Measurements from ENCODE around the gene CLEC5A. TPM values are rescaled to one million over a fixed set of nuclear protein-coding genes. Genes with fewer than 3 reads are reported as not detected.

Gene CLEC5A
- total and polyA plus RNA-seq, 2 of the 8 experiments (the other 6 are each of a cell fraction or from before 2014, with no cell fraction given), result not detected

- Histone ChIP-seq H3K23ac (ENCODE audit: insufficient read length) (no peak overlapping the region), H3K14ac (ENCODE audit: insufficient read length) (no peak overlapping the region), H2BK15ac (ENCODE audit: low read length) (no peak overlapping the region), H2BK5ac (ENCODE audit: low read depth, low read length) (no peak overlapping the region), H4K5ac (ENCODE audit: insufficient read length, low read depth, low read length) (no peak overlapping the region), H4K8ac (ENCODE audit: extremely low read depth, insufficient read depth, low read length) (no peak overlapping the region), H3K4me2 (ENCODE audit: insufficient read depth in 1 of 2, low read depth in 2 of 2, low read length in 2 of 2) (no peak overlapping the region), H3K79me1 (ENCODE audit: low read depth, low read length) (no peaks in the 10 kb centered on the region), H2BK12ac (ENCODE audit: low read depth, low read length) (no peak overlapping the region), H2BK120ac (replicated peaks; ENCODE audit: low read depth, low read length) (no peak overlapping the region), H2BK20ac (ENCODE audit: low read length) (no peak overlapping the region), H3K79me2 (ENCODE audit: control insufficient read depth in 1 of 2, insufficient read depth in 2 of 2, low read length in 2 of 2) (no peaks in the 10 kb centered on the region), H3K4me3 (ENCODE audit: extremely low read depth in 1 of 4, insufficient read depth in 2 of 4, low read depth in 3 of 4, low read length in 4 of 4) (no peak overlapping the region), H4K91ac (replicated peaks; ENCODE audit: insufficient read length, low read length) (no peak overlapping the region), H3K27ac (ENCODE audit: low read depth, low read length) (no peak overlapping the region), H3K9ac (replicated peaks in 1 of 4; ENCODE audit: extremely low read depth in 1 of 4, low read depth in 3 of 4, low read length in 3 of 4) (no peak overlapping the region), H3K36me3 (ENCODE audit: control insufficient read depth in 2 of 4, insufficient read depth in 4 of 4, low read length in 3 of 4) (no peaks in the 10 kb centered on the region), H3K18ac (ENCODE audit: extremely low read depth, low read length) (no peak overlapping the region), H3K27me3 (replicated peaks in 1 of 4; ENCODE audit: control insufficient read depth in 3 of 4, extremely low read depth in 1 of 4, insufficient read depth in 3 of 4, low read length in 3 of 4) (no peaks in the 10 kb centered on the region), H3K9me3 (ENCODE audit: insufficient read depth in 2 of 2, low read depth in 1 of 2, low read length in 1 of 2) (no peaks in the 10 kb centered on the region), H3K56ac (replicated peaks; ENCODE audit: insufficient read length, low read depth, low read length) (no peak overlapping the region), H2AFZ (ENCODE audit: low read length) (no peak overlapping the region), H4K20me1 (replicated peaks in 1 of 2; ENCODE audit: control insufficient read depth in 1 of 2, insufficient read depth in 2 of 2, low read length in 2 of 2) (no peaks in the 10 kb centered on the region), H3K23me2 (ENCODE audit: low read depth, low read length) (no peaks in the 10 kb centered on the region), H3K4ac (replicated peaks; ENCODE audit: insufficient read length, low read depth, low read length) (no peak overlapping the region), H3K4me1 (replicated peaks in 1 of 4; ENCODE audit: control insufficient read depth in 3 of 4, insufficient read depth in 4 of 4, low read length in 3 of 4) (no peaks in the 10 kb centered on the region), H2AK5ac (ENCODE audit: low read depth, low read length) (no peak overlapping the region)
- FAIRE-seq, result no peak
- POLR2A ChIA-PET (ENCODE audit: partially characterized antibody), result no interaction called here
- CTCF ChIA-PET (ENCODE audit: partially characterized antibody), result no interaction called here
- no peak for DNase-seq (ENCODE audit: low read depth in 1 of 2, low spot score in 2 of 2)
- 92% methylated on average over 5 of the region's 5 CpGs; no CpG with 5 or more reads in 1 of the 2 experiments for WGBS, 2 experiments (ENCODE audit: extremely low coverage in 1 of 2, insufficient coverage in 1 of 2, insufficient read length in 1 of 2, insufficient replicate concordance in 2 of 2, low coverage in 1 of 2, low lambda C conversion rate in 2 of 2, missing lambda C conversion rate in 1 of 2)
- TF ChIP-seq RFX5 (IDR thresholded peaks at IDR 0.05; ENCODE audit: borderline replicate concordance, low read depth, low read length), result no peak
- no peak for TF ChIP-seq RXRA (IDR thresholded peaks at IDR 0.05; ENCODE audit: insufficient read depth, low read depth, low read length)
- TF ChIP-seq FOSL1 (IDR thresholded peaks at IDR 0.05; ENCODE audit: insufficient read depth, low read depth, low read length), result no peak
- no peak for TF ChIP-seq BCL11A (IDR thresholded peaks at IDR 0.05; ENCODE audit: low read depth in 2 of 2, low read length in 2 of 2)
- no peak for TF ChIP-seq EGR1 (IDR thresholded peaks at IDR 0.05; ENCODE audit: borderline replicate concordance, low read depth, low read length)
- TF ChIP-seq, protein P1, sequence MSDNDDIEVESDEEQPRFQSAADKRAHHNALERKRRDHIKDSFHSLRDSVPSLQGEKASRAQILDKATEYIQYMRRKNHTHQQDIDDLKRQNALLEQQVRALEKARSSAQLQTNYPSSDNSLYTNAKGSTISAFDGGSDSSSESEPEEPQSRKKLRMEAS (IDR thresholded peaks at IDR 0.05), result no peak
- TF ChIP-seq BRCA1 (IDR thresholded peaks at IDR 0.05; ENCODE audit: low read depth, low read length), result no peak
- no peak for TF ChIP-seq NANOG (IDR thresholded peaks at IDR 0.05; ENCODE audit: insufficient read depth, low read depth, low read length, poor library complexity, severe bottlenecking)
- TF ChIP-seq TCF12 (IDR thresholded peaks at IDR 0.05; ENCODE audit: low read depth, low read length), result no peak
- no peak for TF ChIP-seq POLR2A (IDR thresholded peaks at IDR 0.05; ENCODE audit: control extremely low read depth in 1 of 2, low read depth in 2 of 2, low read length in 2 of 2)
- no peak for TF ChIP-seq POU5F1 (IDR thresholded peaks at IDR 0.05; ENCODE audit: low read depth, low read length)
- no peak for TF ChIP-seq PHF8 (conservative IDR thresholded peaks at IDR 0.05; ENCODE audit: low read depth, low read length)
- no peak for TF ChIP-seq CHD1 (IDR thresholded peaks at IDR 0.05; ENCODE audit: low read depth, low read length)
These were observed 62.1 kb downstream of the CLEC5A start for GRCh38 chr7:141884539-141885225.
